HFFc6 (cell line): ENCODE results near the gene RDH14. TPM values are rescaled to one million over a fixed set of nuclear protein-coding genes. Genes with fewer than 3 reads are reported as not detected.

Experiments
- DNase-seq: peaks from one replicate; pipeline ENCODE4 v3.0.0-alpha.2; 2018
- H3K27ac Mint-ChIP-seq: 2 replicates; pipeline ENCODE4 v1.8.0; 2020; ENCODE audit warnings: mild to moderate bottlenecking, mixed read lengths
- H3K27me3 Mint-ChIP-seq: 2 replicates; pipeline ENCODE4 v1.8.0; 2021; ENCODE audit warnings: mild to moderate bottlenecking, moderate library complexity, mixed read lengths; ENCODE audit not compliant: insufficient read depth
- H3K36me3 Mint-ChIP-seq: 2 replicates; pipeline ENCODE4 v1.8.0; 2021; ENCODE audit warnings: low read depth, mixed read lengths
- H3K4me1 Mint-ChIP-seq: 2 replicates; pipeline ENCODE4 v1.8.0; 2020; ENCODE audit warnings: low read depth, mixed read lengths
- H3K4me3 Mint-ChIP-seq: 2 replicates; pipeline ENCODE4 v1.8.0; 2020; ENCODE audit warnings: mild to moderate bottlenecking, moderate library complexity, mixed read lengths
- H3K9me3 Mint-ChIP-seq: 2 replicates; pipeline ENCODE4 v1.8.0; 2020; ENCODE audit warnings: mild to moderate bottlenecking, mixed read lengths
- CTCF ChIP-seq: fragments of 200-600 bp; sonication (generic); IDR thresholded peaks from 2 replicates; pipeline ENCODE4 v1.5.0; 2021; ENCODE audit warnings: antibody characterized with exemption, mild to moderate bottlenecking
- total RNA-seq, 6 experiments: library from RNA; stranded (reverse); fragmentation: NEBNext Ultra II Directional; extraction: Animal tissue kit (Norgen Biotek cat#: 25700); gene quantifications; 2 replicates in 1 of 6; 3 replicates in 5 of 6; pipeline ENCODE4 v1.2.3, GENCODE V29; 2021

The RDH14 gene
- total RNA-seq, 6 experiments from 2014 or later, result 15.0 to 21.6 (median 17.7) TPM

GRCh38 chr2:18552351-18553077 lies 7.9 kb downstream of the RDH14 start:
- DNase-seq, result no peak
- no peaks in the 10 kb centered on the region for H3K9me3 Mint-ChIP-seq
- no peak overlapping the region for H3K4me3 Mint-ChIP-seq
- H3K27ac Mint-ChIP-seq, result peak overlapping the region; percentile 18; the same call in 1 of the 2 replicates
- peaks cover 38% of the 10 kb centered on the region for H3K4me1 Mint-ChIP-seq
- H3K36me3 Mint-ChIP-seq, result peaks cover 26% of the 10 kb centered on the region
- H3K27me3 Mint-ChIP-seq, result no peaks in the 10 kb centered on the region
- no peak for TF ChIP-seq CTCF

GRCh38 chr2:18551623-18552022 lies 8.8 kb downstream of the RDH14 start:
- no peak overlapping the region for H3K4me3 Mint-ChIP-seq
- no peak for TF ChIP-seq CTCF
- H3K27ac Mint-ChIP-seq, result peak overlapping the region; percentile 1; the same call in 1 of the 2 replicates
- H3K36me3 Mint-ChIP-seq, result peaks cover 21% of the 10 kb centered on the region
- no peaks in the 10 kb centered on the region for H3K9me3 Mint-ChIP-seq
- DNase-seq, result no peak
- H3K4me1 Mint-ChIP-seq, result peaks cover 38% of the 10 kb centered on the region
- H3K27me3 Mint-ChIP-seq, result no peaks in the 10 kb centered on the region

GRCh38 chr2:18551169-18551568 lies 9.3 kb downstream of the RDH14 start:
- no peak overlapping the region for H3K4me3 Mint-ChIP-seq
- no peaks in the 10 kb centered on the region for H3K9me3 Mint-ChIP-seq
- DNase-seq, result no peak
- peaks cover 21% of the 10 kb centered on the region for H3K36me3 Mint-ChIP-seq
- peaks cover 42% of the 10 kb centered on the region for H3K4me1 Mint-ChIP-seq
- no peak overlapping the region for H3K27ac Mint-ChIP-seq
- TF ChIP-seq CTCF, result no peak
- no peaks in the 10 kb centered on the region for H3K27me3 Mint-ChIP-seq

- no peak overlapping the region for H3K4me3 Mint-ChIP-seq
- H3K27me3 Mint-ChIP-seq, result no peaks in the 10 kb centered on the region
Observed at GRCh38 chr2:18550433-18550832, 10.0 kb downstream of the RDH14 start.

GRCh38 chr2:18549083-18549482 lies 11.4 kb downstream of the RDH14 start:
- no peak overlapping the region for H3K4me3 Mint-ChIP-seq
- no peaks in the 10 kb centered on the region for H3K9me3 Mint-ChIP-seq
- H3K27ac Mint-ChIP-seq, result no peak overlapping the region
- H3K27me3 Mint-ChIP-seq, result no peaks in the 10 kb centered on the region
- peaks cover 63% of the 10 kb centered on the region for H3K4me1 Mint-ChIP-seq
- no peak for TF ChIP-seq CTCF
- peaks cover 5% of the 10 kb centered on the region; the same call in 1 of the 2 replicates for H3K36me3 Mint-ChIP-seq
- DNase-seq, result no peak

More at GRCh38 chr2:18550433-18550832, 10.0 kb downstream of the RDH14 start:
- DNase-seq, result no peak
- Mint-ChIP-seq H3K36me3 (peaks cover 17% of the 10 kb centered on the region), H3K4me1 (peaks cover 50% of the 10 kb centered on the region), H3K9me3 (no peaks in the 10 kb centered on the region), H3K27ac (no peak overlapping the region)
- no peak for TF ChIP-seq CTCF
